Measurements from ENCODE around the gene ESM1. TPM values are rescaled to one million over a fixed set of nuclear protein-coding genes. Genes with fewer than 3 reads are reported as not detected.

The ESM1 gene, protein sequence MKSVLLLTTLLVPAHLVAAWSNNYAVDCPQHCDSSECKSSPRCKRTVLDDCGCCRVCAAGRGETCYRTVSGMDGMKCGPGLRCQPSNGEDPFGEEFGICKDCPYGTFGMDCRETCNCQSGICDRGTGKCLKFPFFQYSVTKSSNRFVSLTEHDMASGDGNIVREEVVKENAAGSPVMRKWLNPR
- polyA plus RNA-seq = 1 to 10 TPM in 1 of 4 donors, under 1 TPM in 1, not detected in 2; 0.79 to 1.3 TPM
- long read RNA-seq, donor 1 = 0 reads
- long read RNA-seq, donor 2 = 0 reads
- long read RNA-seq, donor 3, partial matches to known transcripts = 0 of 1 reads
- long read RNA-seq, donor 3, other reads (novel, unspliced or antisense) = 0 of 1 reads
- long read RNA-seq, donor 4 = 0 reads
- long read RNA-seq, donor 5 = 0 reads
- long read RNA-seq, donor 6 = 0 reads
- long read RNA-seq, donor 7, partial matches to known transcripts = 0 of 3 reads
- long read RNA-seq, donor 7, other reads (novel, unspliced or antisense) = 0 of 3 reads
- long read RNA-seq, donor 8 = 0 reads
- long read RNA-seq, donor 9 = 0 reads
- long read RNA-seq, donor 10, partial matches to known transcripts = 0 of 1 reads
- long read RNA-seq, donor 10, other reads (novel, unspliced or antisense) = 0 of 1 reads

DNA sequence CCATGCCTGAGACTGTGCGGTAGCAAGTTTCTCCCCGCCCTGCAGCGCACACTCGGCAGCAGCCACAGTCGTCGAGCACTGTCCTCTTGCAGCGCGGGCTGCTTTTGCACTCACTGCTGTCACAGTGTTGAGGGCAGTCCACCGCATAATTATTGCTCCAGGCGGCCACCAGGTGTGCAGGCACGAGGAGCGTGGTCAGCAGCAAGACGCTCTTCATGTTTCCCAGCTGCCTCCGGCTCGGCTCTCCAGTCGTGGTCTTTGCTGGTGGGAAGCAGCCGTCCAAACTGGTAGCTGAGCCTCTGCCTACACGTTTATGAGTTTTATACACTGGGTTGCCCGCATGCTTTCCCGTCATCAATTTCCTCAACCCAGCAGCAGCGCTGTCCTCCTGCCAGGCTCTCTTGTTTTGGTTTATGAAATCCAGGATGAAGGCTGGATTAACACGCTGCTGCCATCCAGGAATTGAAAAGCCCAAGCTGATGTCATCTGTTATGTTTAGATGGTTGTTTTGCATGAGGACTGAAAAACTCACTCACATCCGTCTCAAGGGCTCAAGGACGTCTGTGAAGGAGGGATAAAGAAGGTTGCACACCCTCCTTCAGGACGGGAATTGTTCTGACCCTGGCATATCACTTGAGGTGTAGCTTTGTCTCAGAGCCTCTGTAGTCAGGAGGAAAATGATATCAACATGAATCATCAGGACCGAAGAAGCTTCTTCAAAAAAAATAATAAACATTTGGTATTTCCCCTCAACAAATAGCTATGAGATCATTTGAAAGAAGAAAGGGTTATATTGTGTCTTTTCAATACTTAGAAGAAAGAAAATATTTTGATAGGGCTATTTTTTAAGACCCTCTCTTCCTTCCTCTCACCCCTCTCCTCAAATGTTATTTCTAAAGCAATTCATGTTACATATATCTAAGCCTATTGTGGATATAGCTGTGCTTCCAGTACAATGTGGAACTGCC, at the start of gene ESM1:
ESM1 (minus strand) TSS at position 293 of the 968 bp plus-strand sequence; CDS start at position 217, 76 bp downstream.
- no peaks in the 10 kb centered on the region for H3K36me3 ChIP-seq (ENCODE audit: control insufficient read depth in 3 of 3, insufficient read depth in 2 of 3, low read depth in 1 of 3, low read length in 3 of 3)
- DNase-seq = no peak
- H3K4me3 ChIP-seq (ENCODE audit: low read depth in 1 of 3, low read length in 3 of 3) = no peak within 1 kb of the TSS
- peaks cover 0 to 31% (median 2%) of the 10 kb centered on the region in 3 donors for H3K27me3 ChIP-seq (ENCODE audit: control insufficient read depth in 3 of 3, insufficient read depth in 3 of 3, low read length in 3 of 3)
- H3K27ac ChIP-seq (ENCODE audit: low read depth in 1 of 3, low read length in 2 of 3) = no peak within 1 kb of the TSS
- no peak for FAIRE-seq
- WGBS, 3 donors = 44 to 55% (median 53%) methylated on average over 26 of the region's 26 CpGs
- H3K9me3 ChIP-seq (ENCODE audit: control insufficient read depth in 2 of 2, insufficient read depth in 1 of 2, low read depth in 1 of 2, low read length in 1 of 2) = no peaks in the 10 kb centered on the region
- no peaks in the 10 kb centered on the region for H3K4me1 ChIP-seq (ENCODE audit: control insufficient read depth in 3 of 3, insufficient read depth in 2 of 3, low read depth in 1 of 3, low read length in 2 of 3)

DNA sequence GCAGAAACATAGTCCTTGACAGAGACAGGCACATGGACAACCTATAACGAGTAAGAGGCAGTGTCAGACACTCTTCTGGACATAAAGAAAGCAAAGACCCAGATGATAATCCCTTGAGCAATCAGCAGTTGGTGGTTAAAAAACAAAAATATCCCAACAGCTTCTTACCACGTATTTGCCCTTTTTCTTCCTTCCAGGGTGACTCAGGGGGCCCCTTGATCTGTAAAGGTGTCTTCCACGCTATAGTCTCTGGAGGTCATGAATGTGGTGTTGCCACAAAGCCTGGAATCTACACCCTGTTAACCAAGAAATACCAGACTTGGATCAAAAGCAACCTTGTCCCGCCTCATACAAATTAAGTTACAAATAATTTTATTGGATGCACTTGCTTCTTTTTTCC, 48.2 kb upstream of the ESM1 start:
- 58 to 76% (median 63%) methylated on average over 4 of the region's 4 CpGs for WGBS, 3 donors
- FAIRE-seq (no peak), DNase-seq (no peak)
- Histone ChIP-seq H3K27ac (ENCODE audit: low read depth in 1 of 3, low read length in 2 of 3) (no peak overlapping the region), H3K4me3 (ENCODE audit: low read depth in 1 of 3, low read length in 3 of 3) (no peak overlapping the region), H3K36me3 (ENCODE audit: control insufficient read depth in 3 of 3, insufficient read depth in 2 of 3, low read depth in 1 of 3, low read length in 3 of 3) (no peaks in the 10 kb centered on the region), H3K9me3 (ENCODE audit: control insufficient read depth in 2 of 2, insufficient read depth in 1 of 2, low read depth in 1 of 2, low read length in 1 of 2) (no peaks in the 10 kb centered on the region), H3K4me1 (ENCODE audit: control insufficient read depth in 3 of 3, insufficient read depth in 2 of 3, low read depth in 1 of 3, low read length in 2 of 3) (no peaks in the 10 kb centered on the region), H3K27me3 (ENCODE audit: control insufficient read depth in 3 of 3, insufficient read depth in 3 of 3, low read length in 3 of 3) (no peaks in the 10 kb centered on the region)

DNA sequence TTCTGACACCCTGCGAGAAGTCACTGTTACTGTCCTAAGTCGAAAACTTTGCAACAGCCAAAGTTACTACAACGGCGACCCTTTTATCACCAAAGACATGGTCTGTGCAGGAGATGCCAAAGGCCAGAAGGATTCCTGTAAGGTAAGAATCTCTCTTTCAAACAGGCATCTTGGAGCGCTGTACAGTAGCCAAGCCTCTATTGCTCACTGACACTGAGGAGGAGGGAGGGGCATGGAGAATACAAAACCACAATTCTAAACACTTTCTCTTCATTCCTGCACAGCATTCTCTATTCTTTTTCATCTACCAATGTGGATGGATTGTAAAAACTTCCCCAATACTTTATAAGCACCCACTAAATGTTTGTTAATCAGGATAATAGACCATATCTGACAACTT, 46.1 kb upstream of the ESM1 start:
- no peaks in the 10 kb centered on the region for H3K36me3 ChIP-seq (ENCODE audit: control insufficient read depth in 3 of 3, insufficient read depth in 2 of 3, low read depth in 1 of 3, low read length in 3 of 3)
- H3K4me1 ChIP-seq (ENCODE audit: control insufficient read depth in 3 of 3, insufficient read depth in 2 of 3, low read depth in 1 of 3, low read length in 2 of 3) = no peaks in the 10 kb centered on the region
- DNase-seq (no peak), FAIRE-seq (no peak)
- 88 to 94% (median 92%) methylated on average over 5 of the region's 5 CpGs for WGBS, 3 donors
- H3K4me3 ChIP-seq (ENCODE audit: low read depth in 1 of 3, low read length in 3 of 3) = no peak overlapping the region
- no peak overlapping the region for H3K27ac ChIP-seq (ENCODE audit: low read depth in 1 of 3, low read length in 2 of 3)
- no peaks in the 10 kb centered on the region for H3K27me3 ChIP-seq (ENCODE audit: control insufficient read depth in 3 of 3, insufficient read depth in 3 of 3, low read length in 3 of 3)
- H3K9me3 ChIP-seq (ENCODE audit: control insufficient read depth in 2 of 2, insufficient read depth in 1 of 2, low read depth in 1 of 2, low read length in 1 of 2) = no peaks in the 10 kb centered on the region

DNA sequence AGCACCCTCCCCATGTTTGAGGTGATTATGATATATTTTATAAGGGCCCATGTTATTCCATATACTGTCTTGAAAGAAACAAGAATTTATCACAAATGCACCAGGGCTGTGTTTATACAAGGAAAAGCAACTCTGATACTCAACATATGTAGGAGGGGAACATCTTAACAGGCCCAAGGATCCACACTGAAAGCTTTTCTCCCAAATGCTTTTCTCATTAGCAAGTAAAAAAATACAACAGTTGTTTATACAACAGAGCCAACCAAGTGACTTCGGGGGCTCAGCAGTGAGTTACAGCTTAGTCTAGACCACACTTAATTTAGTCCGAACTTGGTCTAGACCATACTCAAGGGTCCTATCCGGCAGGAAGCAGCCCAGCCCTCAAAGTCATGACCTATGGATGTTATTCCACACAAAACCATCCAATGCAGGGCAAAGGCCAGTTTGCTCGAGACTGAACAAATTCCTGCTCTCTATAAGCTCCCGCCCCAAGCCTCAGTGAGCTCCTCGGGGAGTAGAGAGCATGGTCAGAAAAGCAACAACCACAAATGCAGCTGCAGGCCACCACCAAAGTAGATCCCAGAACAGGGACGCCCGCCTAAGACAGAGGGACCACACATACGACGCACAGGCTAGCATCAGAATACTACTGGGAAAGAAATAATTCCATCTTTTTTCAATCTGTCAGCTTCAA, 45.4 kb upstream of the ESM1 start:
- Histone ChIP-seq H3K4me3 (ENCODE audit: low read depth in 1 of 3, low read length in 3 of 3) (no peak overlapping the region), H3K27me3 (ENCODE audit: control insufficient read depth in 3 of 3, insufficient read depth in 3 of 3, low read length in 3 of 3) (no peaks in the 10 kb centered on the region), H3K4me1 (ENCODE audit: control insufficient read depth in 3 of 3, insufficient read depth in 2 of 3, low read depth in 1 of 3, low read length in 2 of 3) (no peaks in the 10 kb centered on the region), H3K9me3 (ENCODE audit: control insufficient read depth in 2 of 2, insufficient read depth in 1 of 2, low read depth in 1 of 2, low read length in 1 of 2) (no peaks in the 10 kb centered on the region), H3K27ac (ENCODE audit: low read depth in 1 of 3, low read length in 2 of 3) (no peak overlapping the region), H3K36me3 (ENCODE audit: control insufficient read depth in 3 of 3, insufficient read depth in 2 of 3, low read depth in 1 of 3, low read length in 3 of 3) (no peaks in the 10 kb centered on the region)
- DNase-seq = no peak
- WGBS, 3 donors = 60 to 73% (median 68%) methylated on average over 10 of the region's 10 CpGs
- FAIRE-seq = no peak

DNA sequence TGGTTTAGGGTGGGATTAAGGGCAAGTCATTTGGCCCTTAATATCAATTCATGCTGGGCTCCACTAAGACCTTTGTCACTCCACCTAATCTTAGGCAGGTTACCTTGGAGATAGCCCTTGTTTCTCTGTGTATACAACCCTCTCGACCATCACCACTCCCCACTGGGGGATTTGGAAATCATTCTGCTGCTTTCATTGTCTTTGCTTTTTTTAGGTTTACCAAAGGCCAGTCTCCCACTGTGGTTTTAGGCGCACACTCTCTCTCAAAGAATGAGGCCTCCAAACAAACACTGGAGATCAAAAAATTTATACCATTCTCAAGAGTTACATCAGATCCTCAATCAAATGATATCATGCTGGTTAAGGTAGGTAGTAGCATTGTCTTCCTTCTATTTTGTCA, 44.8 kb upstream of the ESM1 start:
- 38 to 61% (median 55%) methylated on average over 2 of the region's 2 CpGs for WGBS, 3 donors
- no peaks in the 10 kb centered on the region for H3K36me3 ChIP-seq (ENCODE audit: control insufficient read depth in 3 of 3, insufficient read depth in 2 of 3, low read depth in 1 of 3, low read length in 3 of 3)
- FAIRE-seq = no peak

DNA sequence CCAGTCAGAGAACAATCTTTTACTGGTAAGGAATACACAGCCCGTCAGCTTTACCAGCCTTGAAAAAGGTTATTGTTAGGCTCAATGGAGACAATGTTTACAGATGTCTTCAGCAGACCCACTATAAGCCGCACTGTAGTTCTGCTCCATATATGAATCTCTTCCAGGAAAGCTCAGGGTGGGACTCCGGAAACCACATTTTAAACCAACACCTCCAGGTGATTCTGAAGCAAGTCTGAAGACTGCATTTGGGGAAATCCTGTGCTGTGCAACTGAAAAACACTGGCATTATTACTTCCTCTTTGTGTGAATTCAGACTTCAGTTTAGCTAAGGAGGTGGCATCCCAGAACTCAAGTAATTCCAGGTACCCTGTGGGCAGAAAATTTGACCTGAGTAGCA, 42.2 kb upstream of the ESM1 start:
- Histone ChIP-seq H3K9me3 (ENCODE audit: control insufficient read depth in 2 of 2, insufficient read depth in 1 of 2, low read depth in 1 of 2, low read length in 1 of 2) (no peaks in the 10 kb centered on the region), H3K4me3 (ENCODE audit: low read depth in 1 of 3, low read length in 3 of 3) (no peak overlapping the region), H3K4me1 (ENCODE audit: control insufficient read depth in 3 of 3, insufficient read depth in 2 of 3, low read depth in 1 of 3, low read length in 2 of 3) (no peaks in the 10 kb centered on the region), H3K27me3 (ENCODE audit: control insufficient read depth in 3 of 3, insufficient read depth in 3 of 3, low read length in 3 of 3) (no peaks in the 10 kb centered on the region), H3K27ac (ENCODE audit: low read depth in 1 of 3, low read length in 2 of 3) (no peak overlapping the region), H3K36me3 (ENCODE audit: control insufficient read depth in 3 of 3, insufficient read depth in 2 of 3, low read depth in 1 of 3, low read length in 3 of 3) (no peaks in the 10 kb centered on the region)
- DNase-seq = no peak
- WGBS, 3 donors = 77 to 85% (median 83%) methylated on average over 3 of the region's 3 CpGs
- no peak for FAIRE-seq

More for the DNA sequence above, 44.8 kb upstream of the ESM1 start:
- DNase-seq = no peak
- Histone ChIP-seq H3K4me1 (ENCODE audit: control insufficient read depth in 3 of 3, insufficient read depth in 2 of 3, low read depth in 1 of 3, low read length in 2 of 3) (no peaks in the 10 kb centered on the region), H3K9me3 (ENCODE audit: control insufficient read depth in 2 of 2, insufficient read depth in 1 of 2, low read depth in 1 of 2, low read length in 1 of 2) (no peaks in the 10 kb centered on the region), H3K4me3 (ENCODE audit: low read depth in 1 of 3, low read length in 3 of 3) (no peak overlapping the region), H3K27me3 (ENCODE audit: control insufficient read depth in 3 of 3, insufficient read depth in 3 of 3, low read length in 3 of 3) (no peaks in the 10 kb centered on the region), H3K27ac (ENCODE audit: low read depth in 1 of 3, low read length in 2 of 3) (no peak overlapping the region)

DNA sequence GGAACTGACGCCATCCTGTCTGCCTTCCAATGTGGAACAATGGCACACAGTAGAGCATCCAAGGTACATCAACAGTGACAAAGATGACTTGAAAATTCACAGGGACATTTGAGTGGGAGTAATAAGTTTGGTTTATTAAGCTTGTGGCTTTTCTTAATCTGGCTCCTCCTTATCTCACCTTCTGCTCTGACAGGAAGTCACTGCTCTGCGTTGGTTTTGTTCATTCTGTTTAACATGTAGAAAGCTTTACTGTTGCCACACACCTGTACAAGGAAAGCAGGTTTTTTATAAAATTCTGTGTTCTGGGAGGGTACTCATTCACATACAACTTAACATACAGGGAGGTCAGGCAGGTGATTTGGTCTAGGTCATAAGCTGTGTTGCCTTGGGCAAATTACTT, 37.1 kb upstream of the ESM1 start:
- Histone ChIP-seq H3K36me3 (ENCODE audit: control insufficient read depth in 3 of 3, insufficient read depth in 2 of 3, low read depth in 1 of 3, low read length in 3 of 3) (no peaks in the 10 kb centered on the region), H3K9me3 (ENCODE audit: control insufficient read depth in 2 of 2, insufficient read depth in 1 of 2, low read depth in 1 of 2, low read length in 1 of 2) (no peaks in the 10 kb centered on the region), H3K27ac (ENCODE audit: low read depth in 1 of 3, low read length in 2 of 3) (no peak overlapping the region), H3K4me3 (ENCODE audit: low read depth in 1 of 3, low read length in 3 of 3) (no peak overlapping the region), H3K27me3 (ENCODE audit: control insufficient read depth in 3 of 3, insufficient read depth in 3 of 3, low read length in 3 of 3) (no peaks in the 10 kb centered on the region), H3K4me1 (ENCODE audit: control insufficient read depth in 3 of 3, insufficient read depth in 2 of 3, low read depth in 1 of 3, low read length in 2 of 3) (no peaks in the 10 kb centered on the region)
- WGBS, 3 donors = 51 to 62% (median 56%) methylated on average over 2 of the region's 2 CpGs
- DNase-seq = peak in 1 of 2 donors; percentile 5
- no peak for FAIRE-seq

DNA sequence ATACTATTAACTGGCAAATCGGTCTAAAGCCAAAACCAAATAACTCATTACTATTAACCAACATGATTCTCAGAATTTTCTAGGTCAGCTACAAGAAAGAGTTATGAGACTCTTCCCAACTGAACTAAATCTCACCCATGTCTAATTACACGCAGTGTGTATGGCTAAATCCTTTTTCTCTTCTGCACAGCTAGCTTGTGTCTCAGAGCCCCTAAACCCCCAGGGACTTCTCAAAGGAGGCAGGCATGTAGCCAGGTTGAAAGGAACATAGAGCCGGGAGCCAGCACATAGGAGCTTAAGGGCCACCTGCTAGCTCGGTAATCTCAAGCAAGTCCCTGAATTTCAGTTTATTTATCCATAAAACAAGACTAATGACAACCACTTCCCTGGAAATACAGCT, 36.4 kb upstream of the ESM1 start:
- Histone ChIP-seq H3K36me3 (ENCODE audit: control insufficient read depth in 3 of 3, insufficient read depth in 2 of 3, low read depth in 1 of 3, low read length in 3 of 3) (no peaks in the 10 kb centered on the region), H3K9me3 (ENCODE audit: control insufficient read depth in 2 of 2, insufficient read depth in 1 of 2, low read depth in 1 of 2, low read length in 1 of 2) (no peaks in the 10 kb centered on the region), H3K27ac (ENCODE audit: low read depth in 1 of 3, low read length in 2 of 3) (no peak overlapping the region), H3K27me3 (ENCODE audit: control insufficient read depth in 3 of 3, insufficient read depth in 3 of 3, low read length in 3 of 3) (no peaks in the 10 kb centered on the region), H3K4me1 (ENCODE audit: control insufficient read depth in 3 of 3, insufficient read depth in 2 of 3, low read depth in 1 of 3, low read length in 2 of 3) (no peaks in the 10 kb centered on the region), H3K4me3 (ENCODE audit: low read depth in 1 of 3, low read length in 3 of 3) (no peak overlapping the region)
- no peak for FAIRE-seq
- 79 to 91% (median 84%) methylated on average over 4 of the region's 4 CpGs for WGBS, 3 donors
- no peak for DNase-seq
